Measurements from ENCODE around the gene STPG3. TPM values are rescaled to one million over a fixed set of nuclear protein-coding genes. Genes with fewer than 3 reads are reported as not detected.

The STPG3 gene
- total and polyA plus RNA-seq, 2 of the 8 experiments (the other 6 are each of a cell fraction or from before 2014, with no cell fraction given) = not detected

GRCh38 chr9:137215196-137215986 is 35.7 kb upstream of the STPG3 start (continued):
- TF ChIP-seq SIX5 (IDR thresholded peaks at IDR 0.05; ENCODE audit: low read depth, low read length) = no peak
- no peak for TF ChIP-seq CHD7 (IDR thresholded peaks at IDR 0.05; ENCODE audit: insufficient replicate concordance, low read length)
- TF ChIP-seq TAF1 (IDR thresholded peaks at IDR 0.05; ENCODE audit: low read depth, low read length) = no peak
- TF ChIP-seq EZH2 (IDR thresholded peaks at IDR 0.05; ENCODE audit: low read depth, low read length, severe bottlenecking) = no peak
- TF ChIP-seq ZNF274 (IDR thresholded peaks at IDR 0.05; ENCODE audit: borderline replicate concordance, extremely low read depth, low read length) = no peak
- TF ChIP-seq PHF8 (conservative IDR thresholded peaks at IDR 0.05; ENCODE audit: low read depth, low read length) = no peak
- TF ChIP-seq BRCA1 (IDR thresholded peaks at IDR 0.05; ENCODE audit: low read depth, low read length) = no peak

Measured in H1 (cell line).